Natural killer cell (primary cell): ENCODE results near the gene CROCC. TPM values are rescaled to one million over a fixed set of nuclear protein-coding genes. Genes with fewer than 3 reads are reported as not detected.
A peak's percentile ranks its signal among the peaks of the same experiment; 100 is the strongest.
"Not testable (repeated sequence)": the region's sequence is repeated elsewhere in the genome, so short reads cannot be mapped to it uniquely, and the experiment has no call there.

Experiments
- ATAC-seq, 3 donors: fragments of 150-1000 bp in 2 of 3; fragments of 200-7000 bp in 1 of 3; cut with Tn5 transposase; 1 replicate in 1 of 3; 2 replicates in 2 of 3; pipeline ENCODE4 v1.10.0; 2021; ENCODE audit warnings: mild to moderate bottlenecking in 2 of 3, moderate library complexity in 2 of 3
- DNase-seq, 2 donors: peaks; one replicate each; pipeline versions ENCODE4 v3.0.0 to v3.0.0-alpha.2; 2013 to 2021; ENCODE audit warnings: mixed read lengths in 1 of 2
- H3K27ac ChIP-seq: one replicate; pipeline ENCODE4 v1.5.1; 2013; ENCODE audit warnings: mild to moderate bottlenecking, low read length
- H3K27me3 ChIP-seq: one replicate; pipeline ENCODE4 v1.6.1; 2013; ENCODE audit warnings: low read length; ENCODE audit not compliant: control insufficient read depth, insufficient read depth
- H3K36me3 ChIP-seq: one replicate; pipeline ENCODE4 v1.6.1; 2013; ENCODE audit warnings: low read length; ENCODE audit not compliant: control insufficient read depth, insufficient read depth
- H3K4me1 ChIP-seq: one replicate; pipeline ENCODE4 v1.6.1; 2013; ENCODE audit warnings: low read length; ENCODE audit not compliant: control insufficient read depth, insufficient read depth
- H3K4me3 ChIP-seq: one replicate; pipeline ENCODE4 v1.5.1; 2013; ENCODE audit warnings: low read length
- H3K9me3 ChIP-seq: one replicate; pipeline ENCODE4 v1.6.1; 2013; ENCODE audit warnings: low read length; ENCODE audit not compliant: control insufficient read depth, insufficient read depth
- H3K27ac Mint-ChIP-seq, 2 donors: one replicate each; pipeline ENCODE4 v1.8.0; 2022; ENCODE audit warnings: mild to moderate bottlenecking in 2 of 2, mixed read lengths in 2 of 2, moderate library complexity in 1 of 2
- H3K27me3 Mint-ChIP-seq, 2 donors: one replicate each; pipeline ENCODE4 v1.8.0; 2022; ENCODE audit warnings: low read depth in 2 of 2, mixed read lengths in 2 of 2
- H3K36me3 Mint-ChIP-seq: one replicate; pipeline ENCODE4 v1.8.0; 2022; ENCODE audit warnings: mixed read lengths
- H3K4me1 Mint-ChIP-seq, 2 donors: one replicate each; pipeline ENCODE4 v1.8.0; 2022; ENCODE audit warnings: mixed read lengths in 2 of 2
- H3K4me3 Mint-ChIP-seq: one replicate; pipeline ENCODE4 v1.8.0; 2022; ENCODE audit warnings: mild to moderate bottlenecking, moderate library complexity, mixed read lengths
- H3K9me3 Mint-ChIP-seq, 2 donors: one replicate each; pipeline ENCODE4 v1.8.0; 2022; ENCODE audit warnings: mixed read lengths in 2 of 2
- WGBS: methylation state at CpG from one replicate; pipeline ENCODE4 v1.1.7; 2013; ENCODE audit warnings: missing lambda C conversion rate; ENCODE audit not compliant: insufficient coverage; 5-methylcytosine and 5-hydroxymethylcytosine counted together
- intact Hi-C: fragments of 100-400 bp; cut with micrococcal nuclease; formaldehyde crosslinking; loops from one replicate; pipeline ENCODE4 v1.14.2; 2022
- total RNA-seq, 4 donors: library from RNA; stranded (reverse); fragments of 120-200 nt in 1 of 4; gene quantifications; one replicate each; pipeline versions ENCODE4 v1.2.3 to v1.2.4, GENCODE V29; 2013 to 2022
- TF ChIP-seq, protein P1 (sequence below): fragments of 200-600 bp; IDR thresholded peaks from one replicate; pipeline ENCODE4 v1.8.0; 2022; ENCODE audit warnings: antibody characterized with exemption

The CROCC gene
- total RNA-seq, 3 donors from 2014 or later (not counting 1 experiment from before 2014, with no cell fraction given) = 51.7 to 62.9 (median 59.1) TPM

DNA sequence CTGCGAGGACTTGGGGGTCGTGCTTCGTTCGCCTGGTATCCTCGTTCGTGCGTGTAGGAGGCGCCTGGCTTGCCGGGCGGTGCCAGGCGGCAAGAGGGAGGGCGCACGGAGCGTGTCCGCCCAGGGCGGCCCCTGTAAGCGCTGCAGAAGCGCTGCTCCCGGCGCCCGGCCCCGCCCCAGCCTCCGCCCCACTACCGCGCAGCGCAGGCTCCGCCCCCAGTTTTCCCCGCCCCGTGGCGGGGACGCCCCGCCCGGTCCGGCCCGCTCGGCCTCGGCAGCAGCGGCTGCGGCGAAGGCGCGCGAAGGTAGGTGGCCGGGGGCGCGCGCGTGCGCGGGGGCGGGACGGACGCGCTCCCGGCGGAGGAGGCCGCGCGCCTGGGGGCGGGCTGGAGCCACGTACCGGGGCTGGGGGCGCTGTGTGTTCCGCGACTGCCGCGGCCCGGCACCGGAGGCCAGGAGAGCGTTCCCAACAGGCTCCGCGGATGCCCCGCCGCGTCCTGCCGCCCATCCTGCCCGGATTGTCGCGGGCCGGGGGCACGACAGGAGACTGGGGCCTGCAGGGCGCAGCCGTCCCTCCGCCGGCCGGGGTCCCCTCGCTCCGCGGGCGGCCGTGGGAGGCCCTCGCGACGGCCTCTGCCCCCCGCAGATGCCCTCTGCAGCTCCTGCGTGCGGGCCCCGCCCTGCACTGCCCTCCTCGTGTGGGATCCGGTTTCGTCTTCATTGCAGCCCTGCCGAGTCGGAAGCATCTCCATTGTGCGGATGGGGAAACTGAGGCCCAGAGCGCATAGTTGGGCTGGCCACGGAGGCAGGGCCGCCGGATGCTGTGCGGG, 7.7 kb upstream of the CROCC start:
- DNase-seq = peak; percentile 90 to 95
- Histone ChIP-seq H3K9me3 (no peaks in the 10 kb centered on the region), H3K36me3 (no peaks in the 10 kb centered on the region), H3K4me1 (peaks cover 25% of the 10 kb centered on the region), H3K27ac (peak overlapping the region; percentile 82), H3K27me3 (no peaks in the 10 kb centered on the region), H3K4me3 (peak overlapping the region; percentile 84)
- intact Hi-C loops = loop anchor here (1.0 kb wide), 1 partner anchor 9 kb away; no protein-coding TSS in a partner anchor
- peak overlapping the region; percentile 80 to 84 for H3K27ac Mint-ChIP-seq
- no peaks in the 10 kb centered on the region for H3K9me3 Mint-ChIP-seq
- no peaks in the 10 kb centered on the region for H3K27me3 Mint-ChIP-seq
- no peaks in the 10 kb centered on the region for H3K36me3 Mint-ChIP-seq
- under 1% methylated on average over 109 of the region's 109 CpGs for WGBS
- peak overlapping the region; percentile 97 for H3K4me3 Mint-ChIP-seq
- TF ChIP-seq, protein P1, sequence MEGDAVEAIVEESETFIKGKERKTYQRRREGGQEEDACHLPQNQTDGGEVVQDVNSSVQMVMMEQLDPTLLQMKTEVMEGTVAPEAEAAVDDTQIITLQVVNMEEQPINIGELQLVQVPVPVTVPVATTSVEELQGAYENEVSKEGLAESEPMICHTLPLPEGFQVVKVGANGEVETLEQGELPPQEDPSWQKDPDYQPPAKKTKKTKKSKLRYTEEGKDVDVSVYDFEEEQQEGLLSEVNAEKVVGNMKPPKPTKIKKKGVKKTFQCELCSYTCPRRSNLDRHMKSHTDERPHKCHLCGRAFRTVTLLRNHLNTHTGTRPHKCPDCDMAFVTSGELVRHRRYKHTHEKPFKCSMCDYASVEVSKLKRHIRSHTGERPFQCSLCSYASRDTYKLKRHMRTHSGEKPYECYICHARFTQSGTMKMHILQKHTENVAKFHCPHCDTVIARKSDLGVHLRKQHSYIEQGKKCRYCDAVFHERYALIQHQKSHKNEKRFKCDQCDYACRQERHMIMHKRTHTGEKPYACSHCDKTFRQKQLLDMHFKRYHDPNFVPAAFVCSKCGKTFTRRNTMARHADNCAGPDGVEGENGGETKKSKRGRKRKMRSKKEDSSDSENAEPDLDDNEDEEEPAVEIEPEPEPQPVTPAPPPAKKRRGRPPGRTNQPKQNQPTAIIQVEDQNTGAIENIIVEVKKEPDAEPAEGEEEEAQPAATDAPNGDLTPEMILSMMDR = no peak
- H3K4me1 Mint-ChIP-seq = peaks cover 31 to 33% of the 10 kb centered on the region in 2 donors
- ATAC-seq = peak; percentile 95 to 99 (median 95)

DNA sequence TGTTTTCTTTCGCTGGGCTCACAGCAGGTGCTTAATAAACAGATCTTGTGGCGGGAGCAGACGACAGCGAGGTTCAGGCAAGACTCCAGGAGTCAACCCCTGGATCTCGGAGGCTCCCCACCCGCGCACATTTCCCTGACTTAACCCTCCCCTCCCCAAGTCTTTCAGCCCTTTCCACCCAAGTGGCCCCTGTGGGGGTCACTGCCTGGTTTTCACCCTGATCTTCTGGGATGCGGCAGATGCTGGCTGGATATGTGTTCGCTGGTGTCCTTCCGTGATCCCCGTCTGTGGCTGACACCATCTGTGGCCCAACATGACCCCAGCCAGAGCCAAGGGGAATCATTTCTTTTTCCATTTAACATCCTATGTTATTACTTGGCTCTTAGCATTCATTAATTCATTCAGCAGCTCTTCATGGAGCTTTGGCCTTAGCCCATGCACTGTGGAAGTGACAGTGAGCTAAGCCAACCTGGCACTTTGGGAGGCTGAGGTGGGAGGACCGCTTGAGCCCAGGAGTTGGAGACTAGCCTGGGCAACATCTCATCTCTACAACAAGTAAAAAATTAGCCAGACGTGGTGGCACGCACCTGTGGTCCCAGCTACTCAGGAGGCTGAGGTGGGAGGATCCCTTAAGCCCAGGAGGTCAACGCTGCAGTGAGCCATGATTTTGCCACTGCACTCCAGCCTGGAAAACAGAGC, 6.7 kb upstream of the CROCC start:
- H3K27ac Mint-ChIP-seq = peak overlapping the region; percentile 80 to 84
- H3K9me3 ChIP-seq, H3K27me3 Mint-ChIP-seq, H3K27ac ChIP-seq, intact Hi-C loops, H3K4me3 ChIP-seq, H3K36me3 Mint-ChIP-seq, ATAC-seq, H3K27me3 ChIP-seq, H3K36me3 ChIP-seq, H3K9me3 Mint-ChIP-seq: not testable (repeated sequence)
- peaks cover 25% of the 10 kb centered on the region for H3K4me1 ChIP-seq
- 78% methylated on average over 15 of the region's 15 CpGs for WGBS
- DNase-seq = peak in 1 of 2 donors; percentile 21
- peak overlapping the region; percentile 97 for H3K4me3 Mint-ChIP-seq
- peaks cover 31% of the 10 kb centered on the region in 2 donors for H3K4me1 Mint-ChIP-seq

DNA sequence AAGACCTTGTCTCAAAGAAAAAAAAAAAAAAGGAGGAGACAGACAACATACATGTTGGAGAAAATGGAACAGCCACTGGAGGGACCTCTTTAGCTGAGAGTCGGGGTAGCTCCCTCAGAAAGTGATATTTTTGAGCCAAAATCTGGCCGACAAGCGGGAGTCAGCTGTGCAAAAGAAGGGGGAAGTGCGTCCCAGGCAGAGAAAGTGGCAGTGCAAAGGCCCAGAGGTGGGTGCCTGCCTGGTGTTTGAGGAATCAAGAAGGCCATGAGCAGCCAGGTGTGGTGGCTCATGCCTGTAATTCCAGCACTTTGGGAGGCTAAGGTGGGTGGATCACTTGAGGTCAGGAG, 6.1 kb upstream of the CROCC start:
- Mint-ChIP-seq H3K4me1 (peaks cover 31% of the 10 kb centered on the region in 2 donors), H3K4me3 (peak overlapping the region; percentile 97), H3K9me3 (no peaks in the 10 kb centered on the region), H3K36me3 (no peaks in the 10 kb centered on the region), H3K27me3 (no peaks in the 10 kb centered on the region), H3K27ac (peak overlapping the region; percentile 80 to 84)
- Histone ChIP-seq H3K27ac (no peak overlapping the region), H3K36me3 (no peaks in the 10 kb centered on the region), H3K9me3 (no peaks in the 10 kb centered on the region), H3K27me3 (no peaks in the 10 kb centered on the region), H3K4me1 (peaks cover 25% of the 10 kb centered on the region), H3K4me3 (no peak overlapping the region)
- 78% methylated on average over 4 of the region's 4 CpGs for WGBS
- TF ChIP-seq, protein P1 = no peak
- intact Hi-C loops = no loop called here
- ATAC-seq = no peak
- DNase-seq = no peak

DNA sequence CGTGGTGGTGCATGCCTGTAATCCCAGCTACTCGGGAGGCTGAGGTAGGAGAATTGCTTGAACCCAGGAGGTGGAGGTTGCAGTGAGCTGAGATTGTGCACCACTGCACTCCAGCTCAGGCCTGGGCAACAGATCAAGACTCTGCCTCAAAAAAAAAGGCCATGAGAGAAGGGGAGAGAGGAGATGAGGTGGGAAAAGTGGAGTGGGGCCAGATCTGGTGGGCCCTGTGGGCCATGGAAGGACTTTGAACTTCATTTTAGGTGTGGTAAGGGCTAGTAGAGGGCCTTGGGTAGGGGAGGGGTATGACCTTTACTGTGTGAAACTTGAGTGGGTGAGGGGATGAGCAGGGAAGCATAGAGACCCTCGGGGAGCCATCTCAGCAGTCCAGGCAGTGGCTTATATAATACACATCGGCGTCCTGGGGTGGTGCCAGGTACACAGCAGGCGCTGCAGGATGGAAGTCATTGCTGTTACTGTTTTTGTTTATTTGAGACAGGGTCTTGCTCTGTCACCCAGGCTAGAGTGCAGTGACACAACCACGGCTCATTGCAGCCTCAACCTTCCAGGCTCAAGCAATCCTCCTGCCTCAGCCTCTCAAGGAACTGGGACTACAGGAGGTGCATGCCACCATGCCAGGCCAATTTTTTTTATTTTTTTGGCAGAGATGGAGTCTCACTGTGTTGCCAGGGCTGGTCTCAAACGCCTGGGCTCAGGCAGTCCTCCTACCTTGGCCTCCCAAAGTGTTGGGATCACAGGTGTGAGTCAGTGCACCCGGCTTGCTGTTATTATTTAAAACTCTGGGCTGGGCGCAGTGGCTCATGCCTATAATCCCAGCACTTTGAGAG, 5.5 kb upstream of the CROCC start:
- ATAC-seq, H3K9me3 Mint-ChIP-seq, intact Hi-C loops, H3K9me3 ChIP-seq, H3K4me3 ChIP-seq, H3K27ac ChIP-seq, H3K27me3 ChIP-seq, H3K36me3 ChIP-seq, H3K27me3 Mint-ChIP-seq, H3K36me3 Mint-ChIP-seq, DNase-seq: not testable (repeated sequence)
- Mint-ChIP-seq H3K4me3 (peak overlapping the region; percentile 62), H3K4me1 (peaks cover 34 to 36% of the 10 kb centered on the region in 2 donors), H3K27ac (peak overlapping the region in 1 of 2 donors; percentile 84)
- H3K4me1 ChIP-seq = peaks cover 27% of the 10 kb centered on the region
- WGBS = 86% methylated on average over 10 of the region's 10 CpGs
